Measurements from ENCODE around the gene FBXO48.
A peak's percentile ranks its signal among the peaks of the same experiment; 100 is the strongest.
"Not testable (repeated sequence)": the region's sequence is repeated elsewhere in the genome, so short reads cannot be mapped to it uniquely, and the experiment has no call there.

The FBXO48 gene

DNA sequence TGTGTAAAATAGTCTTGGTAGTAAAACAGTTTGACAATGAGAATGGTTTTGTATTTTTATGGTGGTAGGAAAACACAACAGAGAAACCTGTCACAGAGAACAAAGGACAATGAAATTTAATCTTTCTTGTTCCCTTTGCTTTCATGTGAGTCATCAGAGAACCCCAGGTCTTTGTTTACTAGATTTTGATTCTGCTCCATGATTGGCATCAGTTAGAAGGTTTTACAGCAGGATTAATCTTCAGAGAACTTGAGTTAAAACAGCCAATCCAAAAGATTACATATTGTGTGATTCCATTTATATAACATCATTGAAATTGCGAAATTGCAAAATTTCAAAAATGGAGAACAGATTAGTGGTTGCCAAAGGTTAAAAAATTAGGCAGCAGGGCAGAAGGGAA, 2.8 kb upstream of the FBXO48 start:
- no peak for DNase-seq

DNA sequence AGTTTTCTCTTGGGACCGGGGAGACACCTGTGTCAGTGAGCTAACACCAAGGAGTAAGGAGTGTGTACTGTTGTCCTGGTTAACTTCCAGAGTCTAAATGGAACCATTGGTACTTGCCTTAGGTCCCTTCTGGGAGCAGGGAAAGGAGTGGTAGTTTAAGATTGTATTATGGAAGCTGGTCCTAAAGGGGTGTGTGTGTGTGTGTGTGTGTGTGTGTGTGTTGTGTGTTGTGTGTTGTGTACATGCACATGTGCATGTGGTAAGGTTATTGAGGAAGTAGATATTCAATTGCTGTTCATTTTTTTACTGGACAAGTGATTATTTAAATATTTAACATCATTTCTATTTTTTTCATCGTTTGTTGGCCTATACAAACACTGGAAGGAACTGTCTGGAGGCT, 1.7 kb upstream of the FBXO48 start:
- DNase-seq, result no peak

DNA sequence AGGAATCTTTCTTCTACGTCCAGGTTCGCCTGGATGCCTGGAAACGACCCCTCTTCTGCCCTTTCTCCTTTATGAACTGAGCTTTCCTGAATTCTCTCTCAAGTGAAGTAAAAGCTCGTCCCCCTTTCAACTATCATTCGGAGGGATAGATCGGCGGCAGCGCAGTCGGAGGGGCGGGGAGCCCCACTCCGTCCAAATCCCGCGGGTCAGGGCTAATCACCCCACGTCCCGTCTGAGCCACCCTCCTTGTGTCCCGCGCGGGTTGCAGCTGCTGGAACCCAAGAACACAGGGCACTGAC, 367 bp downstream of the FBXO48 start:
- no peak for DNase-seq

DNA sequence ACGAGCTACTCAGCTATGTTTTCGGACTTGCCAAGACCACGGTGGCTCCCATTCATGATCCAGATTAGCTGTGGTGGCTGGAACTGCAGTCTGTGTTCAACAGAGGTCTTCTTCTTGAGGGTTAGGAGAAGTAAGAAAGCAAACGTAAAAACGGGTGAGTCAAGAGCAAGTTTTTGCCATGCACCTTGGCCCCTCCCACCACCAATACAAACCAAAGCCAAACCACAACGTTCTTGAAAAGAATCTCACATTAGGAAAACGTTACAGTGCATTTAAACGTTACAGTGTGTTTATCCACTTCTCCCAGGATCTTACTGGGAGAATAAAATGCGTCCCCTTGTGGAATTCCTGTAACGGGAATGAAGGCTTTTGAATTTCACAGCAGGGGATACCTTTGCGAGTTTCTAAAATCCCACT, 725 bp downstream of the FBXO48 start:
- DNase-seq, result no peak

DNA sequence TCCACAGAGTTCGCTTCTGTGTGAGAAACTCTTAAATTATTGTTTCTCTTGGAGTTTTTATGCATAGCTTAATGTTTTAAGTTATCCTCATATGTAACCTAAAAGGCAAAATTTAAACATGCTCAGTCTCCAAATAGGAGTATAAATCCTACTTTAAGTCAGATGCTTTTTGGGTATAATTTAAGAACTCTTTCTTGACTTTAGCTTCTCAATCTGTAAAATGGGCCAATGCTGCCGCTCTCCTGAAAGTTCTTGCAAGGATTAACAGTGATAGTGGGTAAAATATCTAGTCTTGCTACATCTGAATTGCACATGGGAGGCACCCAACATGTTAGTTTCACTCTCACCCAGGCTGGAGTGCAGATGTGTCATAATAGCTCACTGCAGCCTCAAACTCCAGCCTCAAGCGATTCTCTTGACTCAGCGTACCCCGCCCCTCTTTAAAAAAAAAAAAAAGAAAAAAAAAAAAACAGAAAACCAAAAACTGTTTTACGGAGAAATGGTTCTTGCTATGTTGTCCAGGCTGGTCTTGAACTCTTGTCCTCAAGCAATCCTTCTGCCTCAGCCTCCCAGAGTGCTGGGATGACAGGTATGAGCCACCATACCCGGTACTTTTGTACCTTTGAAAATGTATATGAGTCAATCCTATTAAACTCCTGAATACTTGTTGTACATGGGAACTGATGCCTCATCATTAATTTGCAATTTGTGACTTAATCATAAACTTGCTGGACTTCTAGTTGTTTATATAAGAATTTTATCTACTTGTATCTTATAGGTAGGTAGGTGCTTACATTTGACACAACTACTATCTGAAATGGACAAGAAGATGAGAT, 1.8 kb downstream of the FBXO48 start:
- no peak for DNase-seq

DNA sequence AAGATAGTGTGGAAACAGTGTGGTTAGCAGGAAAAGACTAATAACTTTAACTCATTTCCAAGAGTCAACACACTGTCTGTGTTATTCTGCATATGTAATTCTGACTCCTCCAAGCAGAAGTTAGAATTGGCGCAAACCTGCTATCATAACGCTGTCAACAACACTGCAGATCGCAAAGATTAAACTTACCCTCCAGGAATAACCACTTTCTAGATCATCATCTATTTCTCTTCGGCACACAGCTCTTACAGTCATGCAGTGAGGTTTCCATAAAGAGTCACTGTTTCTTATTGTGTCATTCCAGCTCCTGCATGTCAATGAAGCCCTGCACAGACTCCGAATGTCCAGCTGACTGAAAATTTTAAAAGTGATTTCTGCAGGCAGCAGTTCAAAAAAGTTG, 2.4 kb downstream of the FBXO48 start:
- DNase-seq, result no peak

DNA sequence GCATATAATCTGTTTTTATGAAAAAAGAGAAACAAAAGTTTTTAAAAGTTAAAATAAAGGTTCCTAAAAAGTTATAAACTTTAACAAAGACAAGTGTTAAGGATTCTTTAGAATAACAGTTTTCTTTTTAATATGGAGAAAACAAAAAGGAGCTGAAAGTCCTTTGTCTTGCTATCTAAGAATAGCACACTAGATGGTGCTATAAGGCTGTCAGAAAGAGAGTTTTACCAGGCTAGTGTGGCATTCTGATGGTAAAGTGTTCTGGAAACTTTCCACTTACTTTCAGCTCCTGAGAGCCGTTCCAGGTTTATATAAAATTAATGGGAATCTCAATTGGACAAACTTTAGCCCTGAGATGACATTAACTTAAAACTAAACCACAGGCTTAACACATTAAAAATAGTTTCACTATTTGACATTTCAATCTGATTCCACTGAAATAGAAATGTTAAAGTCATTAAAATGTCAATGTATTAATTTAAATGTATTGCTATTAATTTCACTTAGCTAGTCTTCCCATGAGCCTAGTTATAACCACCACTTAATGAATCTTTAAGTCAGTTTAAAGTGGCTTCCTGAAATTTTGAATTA, 3.7 kb downstream of the FBXO48 start:
- DNase-seq, result no peak

DNA sequence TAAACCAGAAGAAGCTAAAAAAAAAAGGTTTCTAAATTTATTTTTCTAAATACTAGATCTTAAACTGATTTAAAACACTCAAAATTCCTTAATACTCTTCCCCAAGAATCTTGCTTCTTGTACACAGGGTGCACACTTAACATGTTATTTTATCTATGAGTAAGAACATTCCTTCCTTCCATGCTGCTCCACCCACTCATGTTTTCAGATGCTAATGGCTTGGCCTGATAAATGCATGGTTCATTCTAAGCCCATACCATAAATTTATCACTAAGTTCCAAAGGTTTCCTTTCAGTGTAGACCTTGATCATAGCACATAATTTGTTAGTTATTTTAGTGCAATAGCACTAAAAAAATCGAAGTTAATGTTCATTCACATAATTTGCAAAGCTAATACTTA, 8.1 kb downstream of the FBXO48 start:
- DNase-seq, result no peak

DNA sequence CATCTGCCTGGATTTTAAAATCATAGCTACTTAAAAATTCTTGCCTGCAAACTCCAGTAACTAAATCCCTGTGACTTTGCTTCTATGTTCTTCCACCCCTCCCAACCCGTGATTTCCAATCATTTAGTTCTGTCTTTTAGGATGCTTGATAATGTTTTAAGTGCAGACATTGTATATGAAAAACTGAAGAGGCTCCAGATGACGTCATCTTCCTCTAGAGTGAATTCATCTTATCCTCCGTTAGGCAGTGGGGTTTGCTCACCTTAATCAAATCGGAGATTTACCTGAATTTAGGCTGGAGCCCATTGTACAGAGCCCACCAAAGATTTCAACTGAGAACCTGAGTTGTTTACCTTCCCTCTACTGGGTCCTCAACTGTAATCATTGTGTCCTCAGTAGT, 10.9 kb downstream of the FBXO48 start:
- no peak for DNase-seq

DNA sequence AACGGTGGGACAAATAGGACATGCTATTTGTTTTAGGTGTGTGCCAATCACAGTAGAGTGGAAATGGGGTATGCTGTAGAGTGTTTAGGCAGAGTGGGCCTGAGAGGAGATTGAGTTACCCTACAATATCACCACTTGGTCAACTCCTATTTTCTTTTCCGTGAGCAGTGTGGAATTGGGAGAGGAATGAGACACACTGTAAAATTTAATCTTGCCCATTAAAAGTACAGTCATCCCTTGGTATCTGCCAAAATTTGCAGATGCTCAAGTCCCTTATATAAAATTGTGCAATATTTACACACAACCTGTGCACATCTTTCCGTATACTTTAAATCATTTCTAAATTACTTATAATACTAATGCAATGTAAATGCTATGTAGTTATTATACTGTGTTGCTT, 12.4 kb downstream of the FBXO48 start:
- DNase-seq, result no peak

DNA sequence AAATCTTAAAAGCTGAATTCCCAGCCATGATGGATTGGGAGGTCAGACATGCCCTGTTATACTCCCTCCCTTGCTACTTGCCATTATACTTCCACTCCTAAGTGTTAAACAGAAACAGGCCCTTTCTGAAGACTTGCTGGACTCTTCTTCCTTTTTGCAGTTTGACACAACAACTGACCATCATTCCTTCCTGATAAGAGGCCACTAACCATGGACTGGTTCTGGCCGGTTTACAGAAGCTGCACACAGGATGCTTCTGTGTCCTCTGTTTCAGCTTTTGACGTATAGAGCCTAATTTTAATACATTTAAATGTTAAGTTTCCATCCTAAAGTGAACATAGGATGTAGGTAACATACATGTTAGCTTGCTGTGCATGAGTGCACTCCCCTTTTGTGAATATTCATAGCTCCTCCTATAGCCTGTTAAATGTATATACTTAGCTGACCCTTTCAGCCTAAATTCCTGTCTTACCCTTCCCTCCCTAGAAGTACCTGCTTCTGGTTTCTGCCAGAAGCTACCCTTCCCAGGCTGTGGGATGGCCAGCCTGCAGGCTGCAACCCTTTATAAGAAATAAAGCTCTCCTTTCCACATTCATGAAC, 13.2 kb downstream of the FBXO48 start:
- no peak for DNase-seq

DNA sequence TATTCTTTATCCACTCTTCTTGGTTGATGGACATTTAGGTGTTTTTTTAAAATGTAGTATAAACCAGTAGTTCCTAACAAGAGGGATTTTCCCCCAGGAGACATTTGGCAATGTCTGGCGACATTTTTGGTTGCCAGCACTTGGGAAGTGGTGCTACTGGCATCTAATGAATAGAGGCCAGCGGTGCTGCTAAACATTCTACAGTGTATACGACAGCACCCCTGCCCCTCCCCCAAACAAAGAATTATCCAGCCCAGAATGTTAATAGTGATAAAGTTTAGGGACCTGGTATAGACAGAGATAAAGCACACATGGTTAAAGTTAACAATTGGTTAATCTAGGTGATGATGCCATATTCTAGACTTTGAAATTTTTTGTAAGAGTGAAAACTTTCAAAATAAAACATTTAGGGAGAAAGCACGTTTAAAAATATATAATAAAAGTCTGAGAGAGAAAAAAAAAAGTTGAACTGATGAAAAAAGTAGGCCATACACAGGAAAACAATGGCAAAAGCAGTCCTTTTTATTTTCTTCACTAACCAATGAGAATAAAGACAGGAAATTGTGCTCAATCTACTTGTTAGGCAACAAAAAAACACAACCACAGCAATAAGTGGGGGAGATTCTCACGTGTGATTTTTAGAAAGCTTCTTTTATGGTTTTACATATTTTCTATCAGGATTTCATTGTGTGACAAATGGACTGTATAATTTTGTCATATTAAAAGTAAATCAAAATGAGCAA, 14.8 kb downstream of the FBXO48 start:
- DNase-seq, result no peak

DNA sequence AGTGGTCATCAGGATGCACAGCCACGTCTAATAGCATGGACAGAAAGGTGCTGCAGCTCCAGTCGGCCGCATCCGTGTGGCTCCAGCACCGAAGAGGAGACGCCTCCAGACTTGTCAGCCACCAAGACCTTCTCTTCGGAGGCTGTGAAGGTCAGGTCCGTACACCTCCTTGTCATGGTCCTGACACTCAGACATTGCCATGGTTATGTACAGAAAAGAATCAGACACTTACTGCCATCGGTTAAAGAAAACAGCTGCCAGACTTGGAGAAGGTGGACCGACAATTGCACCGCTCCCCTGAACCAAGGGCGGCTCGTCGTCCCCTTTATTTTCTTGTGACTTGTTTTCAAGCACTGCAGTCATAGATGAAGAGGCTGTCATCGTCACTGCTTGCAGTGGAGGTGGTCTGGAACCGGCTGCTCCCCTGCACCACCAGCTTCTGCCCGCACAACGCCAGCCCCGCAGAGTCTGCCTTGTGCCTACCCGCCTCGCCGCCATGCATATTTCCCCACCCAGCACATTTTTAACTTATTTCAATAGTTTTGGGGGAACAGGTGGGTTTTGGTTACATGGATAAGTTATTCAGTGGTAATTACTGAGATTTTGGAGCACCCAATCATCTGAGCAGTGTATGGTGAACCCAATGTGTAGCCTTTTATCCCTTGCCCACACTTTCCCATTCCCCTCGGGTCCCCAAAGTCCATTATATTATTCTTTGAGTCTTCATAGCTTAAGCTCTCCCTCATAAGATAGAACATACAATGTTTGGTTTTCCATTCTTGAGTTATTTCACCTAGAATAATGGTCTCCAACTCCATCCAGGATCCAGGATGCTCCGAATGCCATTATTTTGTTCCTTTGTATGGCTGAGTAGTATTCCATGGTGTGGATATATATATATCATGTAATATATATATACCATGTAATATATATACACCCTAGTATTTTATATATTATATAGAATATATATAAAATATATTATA, 18.1 kb downstream of the FBXO48 start:
- DNase-seq, result no peak

DNA sequence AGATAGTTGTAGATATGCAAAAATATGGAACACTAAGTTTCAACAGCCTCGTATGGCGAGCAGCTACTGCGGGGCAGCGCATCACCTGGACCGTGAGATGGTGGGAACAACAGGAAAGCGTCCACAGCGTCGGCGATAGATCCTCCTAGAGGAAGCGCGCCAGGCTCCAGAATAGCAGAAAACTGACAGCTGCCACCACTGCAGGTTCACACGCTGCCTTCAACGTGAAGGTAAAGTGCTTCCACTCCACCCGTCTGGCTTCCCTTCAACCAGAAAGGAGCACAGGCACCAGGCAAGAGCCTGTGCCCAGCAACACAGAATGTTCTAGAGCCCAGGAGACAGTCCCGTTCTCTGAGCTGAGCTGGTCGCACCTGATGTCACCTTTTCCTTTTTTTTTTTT, 20.0 kb downstream of the FBXO48 start:
- DNase-seq, result no peak

DNA sequence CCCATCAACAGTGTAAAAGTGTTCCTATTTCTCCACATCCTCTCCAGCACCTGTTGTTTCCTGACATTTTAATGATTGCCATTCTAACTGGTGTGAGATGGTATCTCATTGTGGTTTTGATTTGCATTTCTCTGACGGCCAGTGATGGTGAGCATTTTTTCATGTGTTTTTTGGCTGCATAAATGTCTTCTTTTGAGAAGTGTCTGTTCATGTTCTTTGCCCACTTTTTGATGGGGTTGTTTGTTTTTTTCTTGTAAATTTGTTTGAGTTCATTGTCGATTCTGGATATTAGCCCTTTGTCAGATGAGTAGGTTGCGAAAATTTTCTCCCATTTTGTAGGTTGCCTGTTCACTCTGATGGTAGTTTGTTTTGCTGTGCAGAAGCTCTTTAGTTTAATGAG, 20.7 kb downstream of the FBXO48 start:
- DNase-seq, result not testable (repeated sequence)

DNA sequence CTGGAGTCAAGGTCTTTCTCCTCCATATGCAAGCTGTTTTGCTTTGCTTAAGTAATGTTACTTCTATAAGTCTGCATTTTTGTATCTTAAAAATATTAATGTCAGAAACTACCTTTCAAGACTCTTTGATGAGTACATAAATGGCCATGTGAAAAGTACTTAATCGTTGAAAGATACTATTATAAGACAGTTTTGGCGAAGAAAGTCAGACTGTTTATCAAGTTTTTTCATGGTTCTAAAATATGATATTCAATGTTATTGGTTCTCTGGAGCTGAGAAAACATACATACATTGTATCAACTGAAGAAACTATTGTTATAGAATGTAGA, 25.1 kb downstream of the FBXO48 start:
- DNase-seq, result no peak

DNA sequence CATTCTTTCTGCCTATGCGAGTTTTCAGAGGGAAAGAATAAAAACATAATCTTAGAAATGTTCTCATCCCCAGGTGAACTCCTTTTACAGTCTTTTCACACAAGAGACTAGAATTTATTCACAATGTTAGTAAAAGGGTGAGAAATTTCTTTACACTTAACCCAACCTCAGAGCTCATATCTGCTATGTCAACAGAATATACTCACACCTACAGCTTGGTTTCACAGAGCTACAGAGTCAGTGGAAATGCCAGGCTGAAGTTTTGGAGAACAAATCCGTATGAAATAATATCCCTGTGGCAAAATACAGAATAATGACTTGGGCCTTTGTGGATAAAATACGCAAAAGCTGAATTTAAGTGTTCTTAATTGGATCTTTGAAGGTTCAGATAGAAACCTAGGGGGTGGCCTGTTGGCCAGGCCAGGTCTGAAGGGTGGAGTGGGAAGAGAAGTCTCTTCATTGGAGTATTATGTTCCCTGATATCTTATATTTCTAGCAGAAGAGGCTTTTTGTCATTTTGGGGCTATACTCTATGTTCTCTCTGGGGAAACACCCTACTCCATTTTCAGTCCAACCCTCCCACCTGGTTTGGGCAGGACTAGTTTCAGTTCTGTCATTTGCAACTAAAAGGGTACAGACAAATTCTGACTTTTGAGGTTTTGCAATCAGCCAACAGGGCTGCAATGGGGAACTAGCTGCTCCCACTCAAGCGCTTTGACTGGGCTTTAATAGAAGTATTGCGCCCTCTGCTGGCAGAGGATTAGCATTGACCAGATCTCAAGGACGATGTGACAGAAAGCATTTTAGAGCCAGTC, 25.7 kb downstream of the FBXO48 start:
- peak; percentile 81 for DNase-seq

DNA sequence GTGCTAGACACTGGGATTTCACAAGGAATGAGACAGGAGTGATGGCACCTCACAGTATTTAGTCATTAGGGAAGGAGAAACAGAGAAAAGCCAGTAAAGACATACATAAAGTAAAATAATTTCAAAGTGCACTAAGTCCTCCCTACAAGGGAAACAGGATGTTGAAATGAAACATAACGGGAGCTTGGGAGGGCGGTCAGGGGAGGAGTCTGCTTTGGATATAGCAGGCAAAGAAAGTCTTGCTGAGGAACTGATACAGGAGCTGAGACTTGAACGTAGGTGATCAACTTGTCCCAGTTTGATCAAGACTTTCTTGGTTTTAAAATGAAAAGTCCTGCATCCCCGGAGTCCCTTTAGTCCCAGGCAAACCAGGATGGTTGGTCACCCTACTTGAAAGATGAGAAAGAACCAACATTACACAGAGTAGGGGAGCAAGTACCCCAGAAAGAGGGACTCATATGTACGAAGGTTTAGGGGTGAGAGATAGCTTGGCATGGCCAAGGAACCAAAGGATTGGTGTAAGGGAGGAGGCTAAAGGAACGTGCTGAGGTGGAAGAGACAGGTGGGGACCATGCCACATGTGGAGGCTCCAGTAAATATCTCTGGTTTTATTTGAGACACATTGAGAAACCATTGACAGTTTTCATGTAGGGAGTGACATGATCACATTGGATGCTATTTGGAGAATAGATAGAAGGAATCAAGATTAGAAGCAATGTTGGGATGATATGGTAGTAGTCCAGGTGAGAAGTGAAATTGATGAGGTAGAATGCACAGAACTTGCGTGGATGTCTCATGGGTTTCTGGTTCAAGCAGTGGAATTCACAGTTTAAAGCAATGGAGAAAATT, 28.4 kb downstream of the FBXO48 start:
- no peak for DNase-seq

DNA sequence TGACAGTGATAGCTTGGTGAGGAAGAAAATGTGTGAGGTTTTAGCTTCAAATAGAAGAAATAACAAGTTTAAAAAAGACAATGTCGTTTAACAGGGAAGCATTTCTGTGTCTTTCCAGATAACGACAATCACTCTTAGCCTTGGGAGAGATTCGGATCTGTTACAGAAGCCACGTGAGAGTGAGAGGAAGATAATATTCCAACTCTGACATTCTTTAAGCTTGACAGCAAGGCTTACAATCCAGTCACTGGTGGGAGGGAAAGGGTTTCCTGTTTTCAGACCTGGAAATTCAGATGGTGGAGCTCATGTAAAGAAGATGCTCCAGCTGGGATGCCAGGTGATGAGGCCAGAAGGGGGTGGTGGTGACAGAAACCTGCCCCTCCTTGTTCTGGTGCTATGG, 30.8 kb downstream of the FBXO48 start:
- DNase-seq, result no peak

DNA sequence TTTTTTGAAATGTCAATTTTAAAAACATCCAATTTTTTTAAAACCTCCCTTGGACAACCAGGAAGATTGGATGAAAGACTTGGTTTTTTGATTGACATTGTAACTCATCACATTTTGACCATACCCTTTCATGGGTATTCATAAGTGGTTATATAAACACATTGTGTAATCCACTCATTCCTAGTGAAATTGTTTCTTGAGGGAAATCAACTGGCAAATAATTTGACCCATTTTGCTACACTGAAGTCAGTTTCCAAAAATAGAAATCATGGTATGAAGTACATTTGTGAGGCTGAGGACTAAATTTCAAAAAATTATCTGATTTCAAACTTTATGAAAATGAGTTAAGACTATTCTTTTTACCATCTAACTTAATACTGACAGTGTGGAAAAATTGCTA, 31.5 kb downstream of the FBXO48 start:
- DNase-seq, result no peak

DNA sequence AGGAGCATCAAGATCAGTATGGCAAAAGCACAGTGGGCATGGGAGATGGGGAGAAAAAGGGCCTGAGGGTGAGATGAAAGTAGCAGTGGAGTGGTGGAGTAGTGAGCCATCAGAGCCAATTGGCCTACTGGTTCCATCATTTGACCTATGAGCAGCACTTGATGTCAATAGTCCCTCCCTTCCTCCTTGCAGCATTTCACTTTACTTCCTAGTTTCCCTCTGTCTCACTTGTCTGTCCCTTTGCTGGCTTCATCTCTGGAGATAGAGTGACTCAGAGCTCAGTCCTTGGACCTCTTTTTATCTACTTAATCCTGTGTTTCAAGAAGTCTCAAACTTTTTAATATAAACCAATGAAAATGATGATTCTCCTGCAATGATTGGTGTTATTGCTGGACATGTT, 32.1 kb downstream of the FBXO48 start:
- DNase-seq, result no peak
